Left ventricle myocardium superior (tissue), 1 donor: ENCODE data around the gene SNAP25. TPM values are rescaled to one million over a fixed set of nuclear protein-coding genes. Genes with fewer than 3 reads are reported as not detected.

ENCODE experiments used
- ATAC-seq: fragments of 200-7000 bp; cut with Tn5 transposase; one replicate; pipeline ENCODE4 v1.9.1; 2020; ENCODE audit warnings: mild to moderate bottlenecking, moderate library complexity
- DNase-seq: peaks from one replicate; pipeline ENCODE4 v3.0.0-alpha.2; 2020
- intact Hi-C: fragments of 100-400 bp; cut with micrococcal nuclease; formaldehyde crosslinking; loops from one replicate; pipeline ENCODE4 v1.11.0; 2022
- total RNA-seq: library from RNA; stranded (reverse); fragmentation: NEBNext Ultra II Directional; extraction: Animal tissue kit (Norgen Biotek cat#: 25700); gene quantifications from one replicate; pipeline ENCODE4 v1.2.1, GENCODE V29; 2021
- donor health status: DM: no; HTN: yes; CAD: no; lungs with severe emphysema.

SNAP25 gene
- total RNA-seq, 1 donor from 2014 or later, result 0.67 TPM

DNA sequence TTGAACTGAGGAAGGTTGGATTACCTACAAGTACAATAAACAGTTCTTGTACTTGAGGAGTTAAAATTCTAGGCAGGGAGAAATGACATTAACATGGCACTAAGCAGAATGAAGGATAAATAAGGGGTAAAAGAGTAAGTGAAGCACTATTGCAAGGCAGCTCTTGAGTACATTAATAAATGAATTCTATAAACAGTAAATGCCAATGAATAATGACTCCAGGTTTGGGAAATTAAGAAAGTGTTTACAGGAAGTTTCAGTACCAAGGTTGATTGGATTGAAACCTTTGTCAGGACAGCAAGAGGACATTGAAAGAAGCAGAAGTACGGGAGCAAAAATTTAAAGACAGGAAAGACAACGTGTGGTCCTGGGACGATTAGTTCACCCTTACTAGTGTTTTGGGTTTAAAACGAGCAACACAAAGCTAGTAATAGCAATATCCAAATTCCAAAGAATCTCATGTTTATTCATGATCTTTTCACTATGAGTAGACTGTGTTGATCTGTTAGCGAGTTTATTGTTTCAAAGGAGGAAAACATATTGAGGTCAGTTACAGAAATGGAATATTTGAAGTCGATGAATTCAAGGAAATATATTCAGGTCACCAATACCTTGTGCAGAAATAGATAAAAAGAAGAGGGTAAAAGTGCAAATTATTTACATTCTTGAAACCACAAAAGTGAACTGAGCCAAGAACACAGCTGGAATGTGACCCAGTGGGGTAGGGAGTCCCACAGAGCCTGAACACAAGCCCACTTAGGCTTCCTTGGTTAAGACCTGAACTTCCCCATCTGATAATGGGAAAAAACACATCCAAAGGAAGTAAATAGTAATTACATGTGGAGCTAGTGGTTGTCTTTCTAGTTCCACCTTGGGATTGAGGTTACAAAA lies 134.5 kb downstream of the SNAP25 start:
- intact Hi-C loops, result no loop called here

DNA sequence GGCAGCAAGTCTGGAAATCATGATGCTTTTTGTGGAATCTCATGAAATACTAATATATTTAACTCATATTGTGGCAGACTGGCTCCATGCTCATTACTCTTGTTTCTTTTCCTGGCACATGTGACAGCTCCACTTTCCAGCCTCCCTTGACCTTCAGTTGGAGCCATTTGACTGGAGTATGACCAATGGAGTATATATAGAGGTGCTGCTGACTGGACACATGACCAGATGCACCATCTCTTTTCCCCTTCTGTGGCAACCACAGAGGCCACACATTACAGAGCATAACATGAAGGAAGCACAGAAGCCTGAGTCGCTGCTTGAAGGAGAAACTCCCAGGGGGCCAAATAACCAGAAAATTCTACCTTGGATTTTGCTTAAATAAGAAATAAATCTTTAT lies 138.0 kb downstream of the SNAP25 start:
- no peak for DNase-seq
- intact Hi-C loops, result no loop called here
- no peak for ATAC-seq

More for the DNA sequence above, 134.5 kb downstream of the SNAP25 start:
- ATAC-seq, result no peak
- no peak for DNase-seq

Other genes starting within 250 kb of the SNAP25 start
- gene ANKEF1, start 183.8 kb upstream of the SNAP25 start, total RNA-seq, result 1.3 TPM
- 27.7 TPM for gene MKKS, start 215.4 kb downstream of the SNAP25 start, total RNA-seq
- 2.2 TPM for gene SLX4IP, start 216.5 kb downstream of the SNAP25 start, total RNA-seq